HG03135 (cell line): Measurements from ENCODE around the gene C6orf132.
"Not testable (repeated sequence)": the region's sequence is repeated elsewhere in the genome, so short reads cannot be mapped to it uniquely, and the experiment has no call there.

Source experiments
- ATAC-seq: cut with Tn5 transposase; IDR thresholded peaks from one replicate; pipeline ENCODE4 v1.9.1; 2021; ENCODE audit warnings: mild to moderate bottlenecking, moderate library complexity; ENCODE audit not compliant: unreplicated experiment

The C6orf132 gene

GRCh38 chr6:42142118-42142835 is at the start of gene C6orf132:
C6orf132 (minus strand) TSS chr6:42142620; CDS start chr6:42142444, 176 bp downstream.
- no peak for ATAC-seq

- no peak for ATAC-seq
Observed at GRCh38 chr6:42190554-42191183, 48.2 kb upstream of the C6orf132 start.

GRCh38 chr6:42188406-42188805 is 46.0 kb upstream of the C6orf132 start:
- ATAC-seq, result no peak

GRCh38 chr6:42185597-42185996 is 43.2 kb upstream of the C6orf132 start:
- no peak for ATAC-seq

GRCh38 chr6:42184475-42184874 is 42.1 kb upstream of the C6orf132 start:
- ATAC-seq, result no peak

- no peak for ATAC-seq
Observed at GRCh38 chr6:42182101-42182500, 39.7 kb upstream of the C6orf132 start.

- ATAC-seq, result no peak
Observed at GRCh38 chr6:42179945-42180313, 37.5 kb upstream of the C6orf132 start.

GRCh38 chr6:42179261-42179944 is 37.0 kb upstream of the C6orf132 start:
- no peak for ATAC-seq

GRCh38 chr6:42177514-42178364 is 35.3 kb upstream of the C6orf132 start:
- ATAC-seq, result no peak

- no peak for ATAC-seq
Observed at GRCh38 chr6:42176981-42177380, 34.6 kb upstream of the C6orf132 start.

- ATAC-seq, result no peak
Observed at GRCh38 chr6:42175860-42176259, 33.4 kb upstream of the C6orf132 start.

- ATAC-seq, result no peak
Observed at GRCh38 chr6:42173101-42173500, 30.7 kb upstream of the C6orf132 start, which contains the start of gene GUCA1A. GUCA1A (plus strand) TSS chr6:42173364; CDS start chr6:42173614, 250 bp downstream.

- no peak for ATAC-seq
Observed at GRCh38 chr6:42171813-42172581, 29.6 kb upstream of the C6orf132 start.

- not testable (repeated sequence) for ATAC-seq
Observed at GRCh38 chr6:42169780-42170179, 27.4 kb upstream of the C6orf132 start.

GRCh38 chr6:42168650-42169049 is 26.2 kb upstream of the C6orf132 start:
- no peak for ATAC-seq

- no peak for ATAC-seq
Observed at GRCh38 chr6:42166444-42167141, 24.2 kb upstream of the C6orf132 start.

GRCh38 chr6:42165016-42165415 is 22.6 kb upstream of the C6orf132 start:
- ATAC-seq, result no peak

- no peak for ATAC-seq
Observed at GRCh38 chr6:42163981-42164380, 21.6 kb upstream of the C6orf132 start.

GRCh38 chr6:42162812-42163211 is 20.4 kb upstream of the C6orf132 start:
- no peak for ATAC-seq

- no peak for ATAC-seq
Observed at GRCh38 chr6:42162384-42162783, 20.0 kb upstream of the C6orf132 start.
